GM18502 (cell line): ENCODE results near the gene ADAMTS4.

Source experiments
- ATAC-seq: cut with Tn5 transposase; IDR thresholded peaks from one replicate; pipeline ENCODE4 v1.9.1; 2021; ENCODE audit warnings: mild to moderate bottlenecking; ENCODE audit not compliant: unreplicated experiment, poor library complexity

The ADAMTS4 gene

GRCh38 chr1:161198194-161198896 lies 509 bp downstream of the ADAMTS4 start:
- no peak for ATAC-seq

GRCh38 chr1:161197560-161198193 lies 1.2 kb downstream of the ADAMTS4 start:
- ATAC-seq, result no peak

GRCh38 chr1:161196521-161197451 lies 2.1 kb downstream of the ADAMTS4 start:
- no peak for ATAC-seq

- no peak for ATAC-seq
These were observed 2.7 kb downstream of the ADAMTS4 start for GRCh38 chr1:161196111-161196510.

- ATAC-seq, result no peak
These were observed 3.7 kb downstream of the ADAMTS4 start for GRCh38 chr1:161195171-161195570.

GRCh38 chr1:161193561-161194235 lies 5.2 kb downstream of the ADAMTS4 start:
- ATAC-seq, result no peak

- ATAC-seq, result peak; percentile 61
These were observed 6.1 kb downstream of the ADAMTS4 start for GRCh38 chr1:161192476-161193465.

- no peak for ATAC-seq
These were observed 6.9 kb downstream of the ADAMTS4 start for GRCh38 chr1:161191971-161192370.

- ATAC-seq, result no peak
These were observed 7.8 kb downstream of the ADAMTS4 start for GRCh38 chr1:161190962-161191521.

GRCh38 chr1:161189036-161189435 lies 9.8 kb downstream of the ADAMTS4 start:
- no peak for ATAC-seq

GRCh38 chr1:161188381-161188780 lies 10.5 kb downstream of the ADAMTS4 start:
- no peak for ATAC-seq

GRCh38 chr1:161187311-161187710 lies 11.5 kb downstream of the ADAMTS4 start:
- ATAC-seq, result no peak

GRCh38 chr1:161185732-161186311 lies 13.0 kb downstream of the ADAMTS4 start:
- ATAC-seq, result peak; percentile 29

GRCh38 chr1:161185282-161185682 lies 13.6 kb downstream of the ADAMTS4 start:
- peak; percentile 75 for ATAC-seq

- ATAC-seq, result peak; percentile 49
These were observed 16.6 kb downstream of the ADAMTS4 start for GRCh38 chr1:161182214-161182613.

- no peak for ATAC-seq
These were observed 18.2 kb downstream of the ADAMTS4 start for GRCh38 chr1:161180639-161181038.

GRCh38 chr1:161179698-161180097 lies 19.2 kb downstream of the ADAMTS4 start:
- ATAC-seq, result no peak

GRCh38 chr1:161177936-161178244 lies 21.0 kb downstream of the ADAMTS4 start:
- no peak for ATAC-seq
